HL-60/S4 (cell line): ENCODE data around the gene CEBPG.

ENCODE experiments used
- in situ Hi-C: fragments of 300-500 bp; cut with MboI; formaldehyde crosslinking; loops from 2 replicates; pipeline ENCODE4 v1.14.3; 2022; ENCODE audit warnings: low sequenced_read_pairs

The CEBPG gene

DNA sequence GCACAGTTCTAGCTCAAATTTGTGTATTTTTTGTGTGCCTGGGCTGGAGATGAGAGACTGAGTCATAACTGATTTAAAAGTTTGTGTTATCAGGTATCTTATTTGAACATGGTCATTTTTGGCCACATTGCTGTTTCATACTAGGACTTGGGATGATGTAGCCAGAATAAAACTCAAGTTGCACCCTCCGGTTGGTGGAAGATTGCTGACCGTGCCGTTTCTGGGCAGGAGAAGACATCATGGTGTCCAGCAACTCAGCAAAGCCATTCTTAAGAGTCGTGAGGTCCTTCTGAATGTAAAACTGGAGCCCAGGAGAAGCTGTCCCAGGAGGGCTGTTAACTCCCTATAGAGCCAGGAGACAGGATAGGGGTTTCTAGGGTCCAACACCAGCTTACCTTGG is 7.6 kb downstream of the CEBPG start:
- in situ Hi-C loops: no loop called here

- in situ Hi-C loops: no loop called here
Measured at GRCh38 chr19:33382006-33382405, 8.5 kb downstream of the CEBPG start.

GRCh38 chr19:33382982-33383381 is 9.5 kb downstream of the CEBPG start:
- in situ Hi-C loops: no loop called here

DNA sequence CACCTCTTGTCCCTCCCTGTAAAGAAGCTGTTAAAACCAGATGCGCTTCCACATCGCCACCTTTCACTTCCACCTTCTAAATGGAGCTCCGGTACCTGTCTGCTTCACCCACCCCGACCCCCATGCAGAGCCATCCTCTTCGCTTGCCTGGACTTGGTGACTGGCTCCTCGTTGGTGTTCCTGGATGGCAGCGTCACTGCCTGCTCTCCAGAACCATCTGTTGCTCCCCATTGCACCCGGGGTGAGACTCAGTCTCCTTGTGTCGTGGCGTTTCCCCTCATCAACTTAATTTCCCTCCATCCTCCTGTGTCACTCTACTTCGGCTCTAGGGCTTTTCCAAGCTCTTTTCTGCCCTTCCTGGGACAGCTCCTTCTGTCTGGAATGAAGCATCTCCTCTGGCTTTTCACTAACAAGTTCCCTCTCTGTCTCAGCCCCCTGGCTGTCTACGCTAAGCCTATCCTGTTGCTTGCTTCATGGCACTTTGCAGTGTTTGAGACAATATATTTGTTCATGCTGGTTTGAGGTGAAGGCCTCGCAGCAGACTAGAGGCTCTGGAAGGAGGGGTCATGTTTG is 10.3 kb downstream of the CEBPG start:
- in situ Hi-C loops: no loop called here

- in situ Hi-C loops: no loop called here
Measured at GRCh38 chr19:33384983-33385382, 11.5 kb downstream of the CEBPG start.

DNA sequence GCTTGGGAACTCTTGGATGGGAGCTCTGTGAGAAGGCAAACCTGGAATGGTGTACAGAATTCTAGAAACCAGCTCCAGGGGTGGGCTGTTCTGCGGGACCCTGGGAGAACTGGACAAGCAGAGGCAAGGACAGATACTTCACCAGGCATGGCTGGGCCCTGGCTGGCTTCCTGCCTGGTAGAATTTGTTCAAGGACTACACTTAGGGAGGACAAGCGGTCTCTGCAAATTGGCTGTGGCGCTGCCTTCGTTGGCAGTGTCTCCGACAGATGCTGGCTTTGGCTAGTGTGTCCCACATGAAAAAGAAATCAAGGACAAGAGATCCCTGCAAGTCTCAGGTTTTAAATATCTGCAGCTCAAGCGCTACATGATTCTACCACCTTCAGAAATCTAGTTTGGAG is 12.4 kb downstream of the CEBPG start:
- in situ Hi-C loops: no loop called here

GRCh38 chr19:33386361-33386858 is 12.9 kb downstream of the CEBPG start:
- in situ Hi-C loops: no loop called here

DNA sequence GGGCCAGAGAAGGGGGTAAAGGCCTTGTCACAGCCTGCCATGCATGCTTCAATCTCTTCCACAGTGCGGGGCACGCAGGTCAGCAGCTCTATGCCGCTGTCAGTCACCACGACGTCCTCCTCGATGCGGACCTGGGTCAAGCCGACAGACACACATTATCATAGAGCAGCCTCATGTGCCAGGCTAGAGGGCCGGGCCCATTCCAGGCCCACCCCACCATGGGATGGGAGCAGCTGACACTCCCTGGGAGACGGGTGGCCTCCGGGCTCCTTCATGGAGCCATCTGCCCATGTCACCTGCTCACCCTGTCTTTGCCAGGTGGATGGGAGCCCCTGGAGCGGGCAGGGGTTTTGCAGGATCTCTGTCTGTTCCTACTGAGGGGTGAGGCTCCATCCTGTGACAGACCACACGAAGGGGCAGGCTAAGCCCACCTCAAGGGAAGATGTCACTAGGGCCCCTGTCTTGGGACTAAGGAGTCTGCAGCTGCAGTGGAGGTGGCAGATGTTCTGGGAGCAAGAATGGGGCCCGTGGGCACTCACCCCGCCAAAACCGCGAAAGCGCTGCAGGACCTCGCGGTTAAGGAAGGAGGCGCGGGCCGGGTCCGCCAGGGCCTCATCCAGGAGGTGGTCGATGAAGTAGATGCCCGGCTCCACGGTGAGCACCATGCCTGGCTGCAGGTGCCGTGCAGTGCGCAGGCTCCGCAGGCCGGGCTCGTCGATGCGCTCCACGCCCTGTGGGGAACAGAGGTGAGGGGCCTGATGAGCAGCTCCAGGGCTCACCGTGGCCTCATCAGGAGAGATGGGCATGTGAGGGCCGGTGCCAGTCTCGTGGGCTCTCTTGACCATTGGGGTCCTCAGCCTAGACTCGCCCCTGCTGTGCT is 14.1 kb downstream of the CEBPG start:
- in situ Hi-C loops: no loop called here

DNA sequence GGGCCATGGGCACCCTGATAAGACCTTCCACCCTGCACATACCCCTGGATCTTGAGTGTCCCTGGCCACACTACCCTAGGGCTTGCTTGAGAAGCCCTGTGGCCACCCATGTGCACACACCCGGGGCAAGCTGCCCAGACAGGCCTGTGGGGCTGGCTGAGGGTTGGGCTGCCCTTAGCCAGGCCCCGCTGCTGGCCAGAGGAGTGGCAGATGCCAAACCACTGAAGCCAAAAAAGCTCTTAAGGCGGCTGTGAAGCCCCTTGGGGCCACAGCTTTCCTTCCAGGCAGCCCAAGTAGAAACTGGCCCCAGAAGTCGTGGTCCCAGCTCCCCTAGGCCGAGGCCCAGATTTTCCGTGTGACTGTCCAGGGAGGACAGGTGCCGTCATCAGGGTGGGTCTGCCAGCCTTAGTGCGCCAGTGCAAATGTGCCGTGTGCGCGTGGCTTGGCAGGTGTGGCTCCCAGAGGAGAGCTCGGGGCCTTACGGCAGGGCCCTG is 14.8 kb downstream of the CEBPG start:
- in situ Hi-C loops: no loop called here

DNA sequence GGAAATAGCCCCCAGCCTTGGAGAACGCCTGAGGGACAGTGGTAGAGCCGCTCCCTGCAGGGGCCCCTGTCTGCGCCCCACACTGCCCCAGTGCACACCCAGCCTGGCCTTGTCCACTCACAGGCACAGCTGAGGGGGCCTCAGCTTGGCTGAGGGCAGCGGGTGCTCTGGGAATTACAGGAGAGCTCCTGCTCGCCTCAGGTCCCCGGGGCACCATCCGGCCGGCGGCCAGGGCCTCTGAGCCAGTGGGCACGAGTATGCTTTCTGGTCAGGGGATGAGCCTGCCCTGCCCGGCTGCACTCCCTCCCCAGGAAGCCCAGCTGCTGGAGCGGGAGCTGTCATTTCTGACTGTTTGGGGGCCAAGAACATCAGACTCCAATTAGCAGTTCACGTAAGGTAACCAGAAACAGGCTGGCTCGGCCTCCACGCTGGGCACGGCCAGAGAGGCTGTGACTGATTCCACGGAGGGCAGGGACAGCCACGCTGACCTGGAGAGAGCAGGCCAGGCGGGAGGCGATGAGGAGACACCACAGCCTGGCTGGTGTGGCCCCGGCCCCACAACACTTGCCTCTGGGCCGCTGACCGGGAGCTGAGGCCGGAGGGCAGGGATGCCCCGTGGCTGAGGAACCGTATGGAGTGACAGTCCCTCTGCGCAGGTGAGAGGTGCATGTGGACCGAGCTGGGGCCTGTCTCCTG is 15.4 kb downstream of the CEBPG start:
- in situ Hi-C loops: no loop called here

GRCh38 chr19:33389421-33390100 is 16.1 kb downstream of the CEBPG start:
- in situ Hi-C loops: no loop called here

GRCh38 chr19:33390101-33390907 is 16.8 kb downstream of the CEBPG start:
- in situ Hi-C loops: no loop called here

DNA sequence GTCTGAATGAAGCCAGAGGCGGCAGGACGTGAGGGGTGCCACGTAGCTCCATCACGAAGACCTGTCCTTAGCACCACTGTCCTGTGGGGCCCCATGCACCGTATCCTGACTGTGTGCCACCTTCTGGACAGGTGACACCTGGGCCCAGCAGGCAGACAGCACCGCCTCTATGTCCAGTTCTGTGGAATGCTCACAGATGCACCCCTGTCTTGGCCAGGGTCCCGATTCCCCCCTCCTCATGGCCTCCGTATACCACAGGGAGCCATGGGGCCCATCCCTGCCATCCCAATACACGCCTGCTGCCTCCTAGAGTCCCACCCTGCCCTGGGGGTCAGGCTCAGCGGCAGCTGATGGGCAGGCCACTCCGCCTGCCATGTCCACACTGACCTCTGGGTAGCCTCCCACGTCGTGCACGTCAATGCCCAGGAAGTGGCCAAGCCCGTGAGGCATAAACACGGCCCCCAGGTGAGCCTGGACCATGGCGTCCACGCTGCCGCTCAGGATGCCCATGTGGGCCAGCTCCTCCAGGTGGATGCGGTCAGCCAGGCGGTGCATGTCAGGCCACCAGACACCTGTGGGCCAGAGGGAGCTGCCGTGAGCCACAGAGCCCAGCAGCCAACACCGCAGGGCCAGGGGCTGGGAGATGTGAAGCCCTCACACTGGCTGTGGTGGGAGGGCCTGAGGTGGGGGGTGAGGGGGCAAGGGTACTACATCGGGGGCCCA is 17.6 kb downstream of the CEBPG start:
- in situ Hi-C loops: no loop called here

DNA sequence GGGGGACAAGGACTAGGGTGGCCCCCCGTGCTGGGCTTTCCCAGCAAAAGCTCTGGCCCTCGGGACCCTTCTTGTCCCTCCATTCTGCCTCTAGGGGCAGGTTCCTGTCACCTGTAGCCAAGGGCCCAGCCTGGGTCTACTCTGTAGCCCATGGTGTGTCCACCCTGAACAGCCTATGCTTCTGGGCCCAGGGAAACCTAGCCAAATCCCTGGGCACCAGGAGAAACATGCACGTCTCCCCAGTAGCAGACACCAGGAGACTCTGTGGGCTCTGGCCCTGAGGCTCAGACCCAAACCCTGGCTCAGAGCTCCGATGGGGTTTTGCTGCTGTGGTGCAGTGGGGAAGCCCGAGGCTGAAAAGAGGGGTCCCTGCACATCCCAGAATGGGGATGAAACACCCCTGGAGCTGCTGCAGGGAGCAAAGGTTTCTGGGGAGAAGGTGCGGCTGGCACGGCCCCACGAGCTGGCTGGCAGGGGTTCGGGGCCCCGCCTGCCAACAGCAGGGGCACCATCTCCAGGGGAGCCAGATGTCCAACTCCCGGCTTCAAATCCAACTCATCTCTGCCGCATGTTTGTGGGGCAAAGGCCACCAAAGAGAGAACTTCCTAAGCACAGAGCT is 18.2 kb downstream of the CEBPG start:
- in situ Hi-C loops: no loop called here

DNA sequence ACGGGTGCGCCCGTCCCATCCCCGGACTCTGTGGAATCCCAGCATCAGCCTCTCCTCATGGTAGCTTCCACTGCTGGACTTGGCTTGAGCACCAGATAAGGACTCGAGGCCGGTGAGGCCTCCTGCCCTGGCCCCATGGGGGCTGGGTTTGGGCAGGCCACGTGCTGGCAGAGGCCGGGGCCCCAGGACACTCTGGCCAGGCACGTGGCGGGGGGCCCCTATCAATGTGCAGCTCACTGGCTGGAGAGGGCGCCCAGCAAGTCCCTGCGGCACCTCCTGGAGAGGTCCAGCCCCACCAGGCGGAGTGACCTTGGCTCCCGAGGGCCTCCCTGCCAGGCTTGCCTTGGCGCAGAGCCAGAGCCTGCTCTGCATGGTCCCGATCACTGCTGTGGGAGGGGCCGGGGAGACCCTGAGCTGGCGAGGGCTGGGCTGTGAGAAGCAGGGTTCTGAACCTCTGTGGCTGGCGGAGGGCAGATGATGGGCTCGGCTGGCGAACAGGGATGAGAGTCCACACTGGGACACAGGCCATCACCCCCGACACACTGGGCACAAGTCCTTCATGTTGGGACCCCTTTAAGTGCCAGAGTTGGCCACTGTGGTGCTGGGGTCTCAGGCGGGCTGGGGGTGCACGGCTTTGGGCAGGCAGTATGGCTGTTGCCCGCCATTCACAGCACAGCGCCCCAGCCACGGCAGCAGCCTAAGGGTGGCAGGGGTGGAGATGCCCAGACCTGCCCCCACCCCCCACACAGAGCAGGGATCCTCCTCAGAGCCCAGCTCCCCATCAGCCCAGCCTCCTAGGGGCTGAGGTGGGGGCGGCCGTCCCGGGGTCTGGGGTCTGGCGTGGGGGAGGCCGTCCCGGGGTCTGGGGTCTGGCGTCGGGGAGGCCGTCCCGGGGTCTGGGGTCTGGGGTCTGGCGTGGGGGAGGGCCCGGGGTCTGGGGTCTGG is 19.1 kb downstream of the CEBPG start:
- in situ Hi-C loops: no loop called here

- in situ Hi-C loops: no loop called here
Measured at GRCh38 chr19:33393286-33394005, 19.9 kb downstream of the CEBPG start.

GRCh38 chr19:33394006-33394722 is 20.7 kb downstream of the CEBPG start:
- in situ Hi-C loops: no loop called here
